Adrenal gland (tissue), 12 donors: ENCODE results near the gene CDKAL1. TPM values are rescaled to one million over a fixed set of nuclear protein-coding genes. Genes with fewer than 3 reads are reported as not detected.

Source experiments
- DNase-seq, 7 donors: peaks; one replicate each; pipeline ENCODE4 v3.0.0-alpha.2; 2019 to 2020
- H3K27ac ChIP-seq, 5 donors: fragments of 200-600 bp; sonication (generic) in 4 of 5; 1 replicate in 3 of 5; 2 replicates in 2 of 5; pipeline versions ENCODE4 v1.5.1 to v1.8.0; 2016 to 2020; ENCODE audit warnings: mild to moderate bottlenecking in 1 of 5
- H3K27me3 ChIP-seq: fragments of 200-600 bp; 2 replicates; pipeline ENCODE4 v1.8.0; 2021
- H3K36me3 ChIP-seq, 2 donors: fragments of 200-600 bp; replicated peaks in 1 of 2; 1 replicate in 1 of 2; 2 replicates in 1 of 2; pipeline versions ENCODE4 v1.5.1 to v1.8.0; 2018 to 2022
- H3K4me1 ChIP-seq, 2 donors: fragments of 200-600 bp; replicated peaks in 1 of 2; 1 replicate in 1 of 2; 2 replicates in 1 of 2; pipeline versions ENCODE4 v1.5.1 to v1.8.0; 2018 to 2021
- H3K4me3 ChIP-seq, 4 donors: fragments of 200-600 bp; sonication (generic) in 3 of 4; one replicate each; pipeline ENCODE4 v1.5.1; 2016 to 2018
- H3K9me3 ChIP-seq, 3 donors: fragments of 200-600 bp; sonication (generic) in 1 of 3; replicated peaks in 1 of 3; 1 replicate in 2 of 3; 2 replicates in 1 of 3; pipeline versions ENCODE4 v1.5.1 to v1.8.0; 2016 to 2021
- POLR2A ChIP-seq, 2 donors: fragments of 450-650 bp; IDR thresholded peaks; one replicate each; pipeline ENCODE4 v1.6.1; 2017; ENCODE audit warnings: antibody characterized with exemption in 2 of 2, mild to moderate bottlenecking in 2 of 2, moderate library complexity in 1 of 2
- WGBS, 4 donors: extraction: QIAGEN DNeasy Blood & Tissue Kit in 2 of 4; methylation state at CpG; one replicate each; pipeline versions ENCODE4 v1.1.5 to v1.1.7; 2013 to 2017; 5-methylcytosine and 5-hydroxymethylcytosine counted together
- intact Hi-C, 2 donors: fragments of 100-400 bp; cut with DNase I; formaldehyde crosslinking; loops; one replicate each; pipeline versions ENCODE4 v1.14.1 to v1.15.0; 2022 to 2023
- polyA plus RNA-seq, 3 donors: library from polyadenylated mRNA; stranded (reverse); fragments of 200-250 nt in 2 of 3; fragments of 350-450 nt in 1 of 3; fragmentation: Illumina TruSeq in 1 of 3; extraction: RNeasy Lipid Tissue Mini Kit (QIAGEN cat#74804) in 1 of 3; gene quantifications; one replicate each; pipeline ENCODE4 v1.2.3, GENCODE V29; 2013 to 2014
- total RNA-seq, 9 donors: library from RNA; depleted of rRNA in 4 of 9; stranded (reverse); fragments of >200 nt in 4 of 9; fragments of 120-200 nt in 1 of 9; fragmentation: NEBNext Ultra II Directional in 1 of 9; extraction: Animal tissue kit (Norgen Biotek cat#: 25700) in 1 of 9; gene quantifications; one replicate each; pipeline versions ENCODE4 v1.1.0 to v1.2.4, GENCODE V29; 2013 to 2023
- TF ChIP-seq, protein P1 (sequence below), 6 experiments: fragments of 450-650 bp in 4 of 6; fragments of 200-600 bp in 2 of 6; sonication (generic) in 1 of 6; IDR thresholded peaks; 1 replicate in 5 of 6; 2 replicates in 1 of 6; pipeline versions ENCODE4 v1.5.1 to v1.8.0; 2016 to 2021; ENCODE audit warnings: antibody characterized with exemption in 6 of 6, mild to moderate bottlenecking in 2 of 6, moderate library complexity in 1 of 6
- donor health status: healthy with polysubstance abuse.
- donor health status: Bipolar disorder and iron deficiency.
- donor health status: DM: yes; HTN: yes; CAD: no.
- donor health status: DM: no; HTN: no; CAD: no.
- donor health status: DM: no; HTN: no; CAD: no.
- donor health status: DM: yes; HTN: yes; CAD: no.

The CDKAL1 gene
- total and polyA plus RNA-seq, 12 donors: 3.9 to 21.1 (median 10.6) TPM

GRCh38 chr6:20882014-20882413 is 347.8 kb downstream of the CDKAL1 start:
- TF ChIP-seq POLR2A (IDR thresholded peaks at IDR 0.05): no peak
- TF ChIP-seq, protein P1, sequence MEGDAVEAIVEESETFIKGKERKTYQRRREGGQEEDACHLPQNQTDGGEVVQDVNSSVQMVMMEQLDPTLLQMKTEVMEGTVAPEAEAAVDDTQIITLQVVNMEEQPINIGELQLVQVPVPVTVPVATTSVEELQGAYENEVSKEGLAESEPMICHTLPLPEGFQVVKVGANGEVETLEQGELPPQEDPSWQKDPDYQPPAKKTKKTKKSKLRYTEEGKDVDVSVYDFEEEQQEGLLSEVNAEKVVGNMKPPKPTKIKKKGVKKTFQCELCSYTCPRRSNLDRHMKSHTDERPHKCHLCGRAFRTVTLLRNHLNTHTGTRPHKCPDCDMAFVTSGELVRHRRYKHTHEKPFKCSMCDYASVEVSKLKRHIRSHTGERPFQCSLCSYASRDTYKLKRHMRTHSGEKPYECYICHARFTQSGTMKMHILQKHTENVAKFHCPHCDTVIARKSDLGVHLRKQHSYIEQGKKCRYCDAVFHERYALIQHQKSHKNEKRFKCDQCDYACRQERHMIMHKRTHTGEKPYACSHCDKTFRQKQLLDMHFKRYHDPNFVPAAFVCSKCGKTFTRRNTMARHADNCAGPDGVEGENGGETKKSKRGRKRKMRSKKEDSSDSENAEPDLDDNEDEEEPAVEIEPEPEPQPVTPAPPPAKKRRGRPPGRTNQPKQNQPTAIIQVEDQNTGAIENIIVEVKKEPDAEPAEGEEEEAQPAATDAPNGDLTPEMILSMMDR (IDR thresholded peaks at IDR 0.05): no peak
- no peak for DNase-seq
- no peak overlapping the region for H3K4me3 ChIP-seq
- peaks cover 0 to 8% (median 0%) of the 10 kb centered on the region in 3 donors for H3K9me3 ChIP-seq
- H3K27me3 ChIP-seq: no peaks in the 10 kb centered on the region
- H3K27ac ChIP-seq: no peak overlapping the region
- 88 to 98% (median 93%) methylated on average over 5 of the region's 5 CpGs for WGBS, 4 donors
- H3K4me1 ChIP-seq: peaks cover 0 to 11% of the 10 kb centered on the region in 2 donors
- intact Hi-C loops: no loop called here
- H3K36me3 ChIP-seq: no peaks in the 10 kb centered on the region

GRCh38 chr6:20885076-20885475 is 350.8 kb downstream of the CDKAL1 start:
- intact Hi-C loops: no loop called here
- Histone ChIP-seq H3K9me3 (peaks cover 0 to 8% (median 0%) of the 10 kb centered on the region in 3 donors), H3K27me3 (no peaks in the 10 kb centered on the region), H3K4me3 (no peak overlapping the region), H3K36me3 (no peaks in the 10 kb centered on the region), H3K27ac (no peak overlapping the region), H3K4me1 (no peaks in the 10 kb centered on the region)
- WGBS, 4 donors: 91 to 97% (median 94%) methylated on average over 2 of the region's 2 CpGs
- no peak for DNase-seq
- no peak for TF ChIP-seq POLR2A (IDR thresholded peaks at IDR 0.05)
- TF ChIP-seq, protein P1 (IDR thresholded peaks at IDR 0.05): no peak

DNA sequence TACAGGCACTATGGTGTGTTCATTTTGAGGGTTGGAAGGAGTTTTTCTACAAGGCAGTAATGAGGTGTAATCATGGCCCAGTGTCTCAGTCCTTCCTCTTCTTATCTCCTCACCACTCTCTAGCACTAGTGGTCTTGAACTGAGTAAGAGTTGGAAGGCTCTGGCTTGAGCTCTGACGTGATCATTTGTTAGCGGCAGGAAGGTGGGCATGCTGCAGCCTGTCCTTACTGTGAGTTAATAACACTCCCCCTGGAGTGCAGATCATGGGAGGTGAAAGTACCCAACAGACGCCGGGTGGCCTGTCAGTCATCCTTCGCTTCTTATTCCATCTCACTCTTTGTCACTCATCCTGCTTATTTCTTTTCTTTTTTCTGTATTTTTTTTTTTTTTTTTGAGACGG is 356.9 kb downstream of the CDKAL1 start:
- Histone ChIP-seq H3K4me3 (no peak overlapping the region), H3K9me3 (no peaks in the 10 kb centered on the region), H3K27me3 (no peaks in the 10 kb centered on the region), H3K36me3 (no peaks in the 10 kb centered on the region), H3K4me1 (no peaks in the 10 kb centered on the region), H3K27ac (no peak overlapping the region)
- WGBS, 4 donors: 94 to 97% (median 96%) methylated on average over 6 of the region's 6 CpGs
- TF ChIP-seq, protein P1 (IDR thresholded peaks at IDR 0.05): no peak
- no peak for TF ChIP-seq POLR2A (IDR thresholded peaks at IDR 0.05)
- DNase-seq: no peak
- intact Hi-C loops: no loop called here

- no peak for DNase-seq
- TF ChIP-seq POLR2A (IDR thresholded peaks at IDR 0.05): no peak
- TF ChIP-seq, protein P1 (IDR thresholded peaks at IDR 0.05): no peak
- WGBS, 4 donors: 64 to 90% (median 85%) methylated on average over 2 of the region's 2 CpGs
- intact Hi-C loops: no loop called here
- H3K9me3 ChIP-seq: no peaks in the 10 kb centered on the region
- H3K27me3 ChIP-seq: no peaks in the 10 kb centered on the region
- no peaks in the 10 kb centered on the region for H3K4me1 ChIP-seq
- no peak overlapping the region for H3K27ac ChIP-seq
- no peaks in the 10 kb centered on the region for H3K36me3 ChIP-seq
- H3K4me3 ChIP-seq: no peak overlapping the region
These were observed 358.1 kb downstream of the CDKAL1 start for GRCh38 chr6:20892365-20892764.
